HG03066 (cell line): ENCODE measurements around the gene ZNF532.
"Not testable (repeated sequence)": the region's sequence is repeated elsewhere in the genome, so short reads cannot be mapped to it uniquely, and the experiment has no call there.

Source experiments
- ATAC-seq: cut with Tn5 transposase; IDR thresholded peaks from one replicate; pipeline ENCODE4 v1.9.1; 2021; ENCODE audit warnings: low read depth; ENCODE audit not compliant: unreplicated experiment

The ZNF532 gene, protein sequence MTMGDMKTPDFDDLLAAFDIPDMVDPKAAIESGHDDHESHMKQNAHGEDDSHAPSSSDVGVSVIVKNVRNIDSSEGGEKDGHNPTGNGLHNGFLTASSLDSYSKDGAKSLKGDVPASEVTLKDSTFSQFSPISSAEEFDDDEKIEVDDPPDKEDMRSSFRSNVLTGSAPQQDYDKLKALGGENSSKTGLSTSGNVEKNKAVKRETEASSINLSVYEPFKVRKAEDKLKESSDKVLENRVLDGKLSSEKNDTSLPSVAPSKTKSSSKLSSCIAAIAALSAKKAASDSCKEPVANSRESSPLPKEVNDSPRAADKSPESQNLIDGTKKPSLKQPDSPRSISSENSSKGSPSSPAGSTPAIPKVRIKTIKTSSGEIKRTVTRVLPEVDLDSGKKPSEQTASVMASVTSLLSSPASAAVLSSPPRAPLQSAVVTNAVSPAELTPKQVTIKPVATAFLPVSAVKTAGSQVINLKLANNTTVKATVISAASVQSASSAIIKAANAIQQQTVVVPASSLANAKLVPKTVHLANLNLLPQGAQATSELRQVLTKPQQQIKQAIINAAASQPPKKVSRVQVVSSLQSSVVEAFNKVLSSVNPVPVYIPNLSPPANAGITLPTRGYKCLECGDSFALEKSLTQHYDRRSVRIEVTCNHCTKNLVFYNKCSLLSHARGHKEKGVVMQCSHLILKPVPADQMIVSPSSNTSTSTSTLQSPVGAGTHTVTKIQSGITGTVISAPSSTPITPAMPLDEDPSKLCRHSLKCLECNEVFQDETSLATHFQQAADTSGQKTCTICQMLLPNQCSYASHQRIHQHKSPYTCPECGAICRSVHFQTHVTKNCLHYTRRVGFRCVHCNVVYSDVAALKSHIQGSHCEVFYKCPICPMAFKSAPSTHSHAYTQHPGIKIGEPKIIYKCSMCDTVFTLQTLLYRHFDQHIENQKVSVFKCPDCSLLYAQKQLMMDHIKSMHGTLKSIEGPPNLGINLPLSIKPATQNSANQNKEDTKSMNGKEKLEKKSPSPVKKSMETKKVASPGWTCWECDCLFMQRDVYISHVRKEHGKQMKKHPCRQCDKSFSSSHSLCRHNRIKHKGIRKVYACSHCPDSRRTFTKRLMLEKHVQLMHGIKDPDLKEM (N-terminal part only)

DNA sequence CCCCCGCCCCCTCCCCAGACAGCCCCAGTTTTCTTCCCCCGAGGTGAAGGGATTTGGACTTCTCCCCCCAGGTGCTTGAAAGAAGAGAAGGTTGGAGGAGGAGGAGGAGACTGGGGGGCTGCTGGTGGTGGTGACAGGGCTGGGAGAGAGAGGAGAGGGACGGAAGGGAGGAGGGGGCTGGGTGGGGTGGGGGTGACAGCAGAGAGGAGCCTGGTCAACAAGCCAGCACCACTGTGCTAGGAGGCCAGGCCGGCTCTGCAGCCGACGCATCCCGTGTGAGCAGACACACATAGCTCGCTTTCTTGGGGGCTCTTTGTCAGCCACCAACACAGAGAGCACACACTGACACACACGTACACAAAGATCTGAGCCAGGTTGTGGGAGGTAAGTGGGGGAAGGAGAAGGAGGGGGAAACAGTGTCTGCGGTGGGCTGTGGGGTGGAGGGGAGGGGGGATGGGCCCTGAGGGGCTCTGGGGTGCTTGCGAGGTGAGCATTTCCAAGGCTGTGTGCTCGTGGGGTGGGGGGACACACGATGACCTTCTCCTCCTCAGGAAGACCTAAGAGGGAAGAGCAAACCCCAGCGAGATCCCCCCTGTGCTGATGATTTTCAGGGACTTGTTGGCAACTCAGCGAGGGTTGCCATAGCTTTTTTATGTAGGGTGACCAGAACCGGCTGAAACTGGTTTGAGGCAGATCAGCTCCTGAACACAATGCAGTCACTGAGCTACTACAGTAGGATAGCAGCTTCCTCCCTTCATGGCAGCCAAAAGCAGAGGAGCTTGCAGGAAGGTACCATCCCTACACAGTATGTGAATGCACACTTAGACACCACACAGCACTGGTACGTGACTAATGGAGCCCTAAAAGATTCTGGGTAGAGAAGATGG, at the start of gene ZNF532:
Gene ZNF532, plus strand, starts transcription at position 732 of the 887 bp plus-strand sequence. CDS start 53,411 bp downstream, outside the sequence.
- no peak for ATAC-seq

DNA sequence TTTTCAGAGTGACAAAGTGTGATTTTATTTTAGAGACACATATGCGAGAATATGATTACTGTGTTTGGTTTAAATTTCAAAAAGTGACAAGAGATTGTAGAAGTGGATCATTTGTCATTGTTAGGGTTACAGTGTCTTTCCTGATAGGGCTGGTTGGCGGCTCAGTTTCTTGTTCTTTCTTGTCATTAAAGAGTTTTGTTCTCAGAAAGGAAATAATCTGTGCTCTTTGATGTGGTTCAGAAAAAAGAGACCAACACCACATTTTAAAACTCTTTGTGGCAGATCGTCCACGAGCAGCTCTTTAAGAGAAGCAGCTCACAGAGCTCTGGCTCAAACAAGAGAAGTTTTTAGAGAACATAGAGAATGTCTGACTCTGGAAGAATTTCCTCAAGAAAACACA, 45.6 kb upstream of the ZNF532 start:
- ATAC-seq = no peak

GRCh38 chr18:58820251-58820650, 44.4 kb upstream of the ZNF532 start:
- ATAC-seq = no peak

DNA sequence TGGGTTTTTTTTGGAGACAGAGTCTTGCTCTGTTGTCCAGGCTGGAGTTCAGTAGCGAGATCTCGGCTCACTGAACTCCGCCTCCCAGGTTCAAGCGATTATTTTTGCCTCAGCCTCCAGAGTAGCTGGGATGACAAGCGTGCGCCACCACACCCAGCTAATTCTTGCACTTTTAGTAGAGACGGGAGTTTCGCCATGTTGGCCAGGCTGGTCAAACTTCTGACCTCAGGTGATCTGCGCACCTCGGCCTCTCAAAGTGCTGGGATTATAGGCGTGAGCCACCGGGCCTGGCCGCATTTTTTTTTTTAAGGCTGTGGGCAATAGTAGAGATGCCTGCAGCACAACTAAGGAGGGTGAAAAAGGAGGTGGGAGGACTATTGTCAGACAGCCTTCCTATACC, 41.7 kb upstream of the ZNF532 start:
- no peak for ATAC-seq

GRCh38 chr18:58823412-58823811, 41.3 kb upstream of the ZNF532 start:
- no peak for ATAC-seq

GRCh38 chr18:58826926-58827325, 37.8 kb upstream of the ZNF532 start:
- not testable (repeated sequence) for ATAC-seq

- no peak for ATAC-seq
Measured at GRCh38 chr18:58827428-58827827, 37.2 kb upstream of the ZNF532 start.

DNA sequence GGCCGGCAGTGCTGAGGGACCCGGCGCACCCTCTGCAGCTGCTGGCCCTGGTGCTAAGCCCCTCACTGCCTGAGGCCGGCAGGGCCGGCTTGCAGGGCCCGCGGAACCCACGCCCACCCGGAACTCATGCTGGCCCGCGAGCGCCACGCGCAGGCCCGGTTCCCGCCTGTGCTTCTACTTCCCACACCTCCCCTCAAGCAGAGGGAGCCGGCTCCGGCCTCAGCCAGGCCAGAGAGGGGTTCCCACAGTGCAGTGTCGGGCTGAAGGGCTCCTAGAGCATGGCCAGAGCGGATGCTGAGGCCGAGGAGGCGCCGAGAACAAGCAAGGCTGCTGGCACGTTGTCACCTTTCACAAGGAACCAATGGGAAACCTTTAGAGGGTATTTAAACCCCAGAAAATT, 36.8 kb upstream of the ZNF532 start:
- no peak for ATAC-seq

GRCh38 chr18:58828399-58829121, 36.1 kb upstream of the ZNF532 start:
- ATAC-seq = no peak

- ATAC-seq = no peak
Measured at GRCh38 chr18:58829263-58829662, 35.4 kb upstream of the ZNF532 start.

- not testable (repeated sequence) for ATAC-seq
Measured at GRCh38 chr18:58829886-58830285, 34.8 kb upstream of the ZNF532 start.

DNA sequence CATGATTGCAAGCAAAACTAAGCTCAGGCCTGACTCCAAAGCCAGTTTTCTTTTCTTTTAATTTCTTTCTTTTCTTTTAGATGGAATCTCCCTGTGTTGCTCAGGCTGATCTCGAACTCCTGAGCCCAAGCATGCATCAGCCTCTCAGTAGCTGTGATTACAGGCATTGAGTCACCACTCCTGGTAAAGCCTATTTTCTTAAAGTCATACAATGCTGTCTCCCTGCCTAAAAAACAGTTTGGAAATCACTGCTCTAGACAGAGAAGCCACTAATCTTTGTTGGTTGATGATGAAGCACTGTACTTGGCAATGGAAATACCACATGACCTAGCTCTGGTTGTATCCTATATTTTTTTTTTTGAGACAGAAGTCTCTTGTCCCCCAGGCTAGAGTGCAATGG, 33.1 kb upstream of the ZNF532 start:
- ATAC-seq = no peak

DNA sequence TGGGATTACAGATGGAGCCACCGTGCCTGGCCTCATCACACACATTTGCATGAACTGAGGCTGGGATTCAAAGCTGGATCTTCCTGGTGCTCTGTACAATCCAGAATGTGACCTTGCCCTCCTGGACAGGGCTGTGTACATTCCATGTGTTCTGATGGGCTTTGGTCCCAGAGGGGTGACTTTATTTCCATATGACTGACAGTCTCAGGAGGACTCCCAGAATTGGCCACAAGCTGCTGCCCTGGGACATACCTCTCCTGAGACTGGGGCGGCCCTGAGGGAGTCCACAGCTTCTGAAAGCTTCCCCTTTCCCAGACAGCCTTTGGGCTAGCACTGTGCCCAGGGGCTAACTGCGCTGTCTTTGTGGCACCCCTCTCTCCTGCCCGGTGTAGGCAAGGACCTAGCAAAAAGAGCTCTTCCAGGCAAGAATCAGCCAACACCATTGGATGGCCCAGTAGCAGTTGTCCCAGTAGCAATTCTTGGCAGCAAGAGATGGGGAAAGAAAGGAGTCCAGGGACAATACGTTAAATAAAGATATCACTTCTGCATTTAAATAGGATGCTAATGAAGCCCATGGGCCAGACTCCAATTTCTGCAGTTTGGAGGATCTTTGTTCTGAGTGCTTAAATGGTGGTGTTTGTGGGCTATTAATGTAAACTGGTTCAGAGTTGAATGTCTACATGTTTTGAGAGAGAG, 26.4 kb upstream of the ZNF532 start:
- no peak for ATAC-seq

GRCh38 chr18:58838946-58839345, 25.7 kb upstream of the ZNF532 start:
- no peak for ATAC-seq

DNA sequence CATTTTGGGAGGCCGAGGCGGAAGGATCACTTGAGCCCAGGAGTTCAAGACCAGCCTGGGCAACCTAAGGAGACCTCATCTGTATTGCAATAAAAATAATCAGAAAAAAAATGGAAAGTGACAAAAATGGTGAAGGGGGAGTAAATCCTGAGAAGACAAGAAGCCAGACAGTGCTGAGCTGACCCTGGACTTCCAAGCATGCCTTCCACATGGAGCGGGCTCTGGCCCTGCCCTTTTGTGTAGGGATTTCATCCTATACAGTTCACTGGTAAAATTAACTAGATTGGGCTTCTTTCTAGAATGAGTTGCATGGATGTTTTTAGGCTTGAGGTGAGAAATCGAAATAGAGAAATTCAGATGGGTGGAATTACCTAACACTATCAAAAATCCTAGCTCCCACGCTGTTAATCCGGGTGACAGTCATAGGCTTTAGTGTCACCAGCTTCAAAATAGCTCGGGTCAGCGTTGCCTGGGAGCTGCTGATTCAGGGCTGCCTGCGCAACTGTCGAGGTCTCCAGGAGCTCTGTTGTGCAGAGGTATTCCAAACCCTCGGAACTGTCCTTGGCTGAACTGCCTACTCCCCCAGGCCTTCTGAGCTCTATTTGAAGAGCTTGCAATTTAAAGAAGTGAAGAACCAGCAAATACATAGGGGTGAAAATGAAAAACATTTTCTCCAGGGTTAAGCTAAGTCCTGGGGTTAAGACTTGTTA, 21.5 kb upstream of the ZNF532 start:
- ATAC-seq = no peak

- ATAC-seq = no peak
Measured at GRCh38 chr18:58843688-58844035, 21.0 kb upstream of the ZNF532 start.

DNA sequence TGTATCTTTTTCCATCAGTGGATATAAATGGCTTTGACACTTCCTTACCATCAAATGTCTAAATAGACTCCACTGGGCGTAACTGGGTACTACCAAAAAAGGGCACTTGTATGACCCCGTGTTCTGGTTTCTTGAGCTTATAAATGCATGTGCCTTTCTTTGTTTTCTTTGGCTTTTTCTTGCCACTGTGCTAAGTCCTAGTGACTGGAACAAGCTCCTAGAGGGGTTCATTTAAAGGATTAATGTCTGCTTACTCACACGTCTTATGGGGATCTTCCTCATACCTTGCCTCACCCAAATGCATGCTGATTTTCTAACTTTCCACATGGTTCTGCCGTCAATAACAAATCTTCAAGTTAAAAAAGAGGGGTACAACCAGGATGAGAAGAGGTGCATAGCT, 19.8 kb upstream of the ZNF532 start:
- no peak for ATAC-seq

- ATAC-seq = no peak
Measured at GRCh38 chr18:58845928-58846724, 18.6 kb upstream of the ZNF532 start.
